Keratinocyte (primary cell): ENCODE data around the gene SYNDIG1. TPM values are rescaled to one million over a fixed set of nuclear protein-coding genes. Genes with fewer than 3 reads are reported as not detected.

ENCODE experiments used
- DNase-seq: peaks from one replicate; pipeline ENCODE4 v3.0.0-alpha.2; 2011; ENCODE audit warnings: low read depth, missing footprints, low spot score
- FAIRE-seq: peaks from 2 replicates; lab custom pipeline; 2011; peaks lifted over from hg19 to GRCh38; lab: Jason Lieb, UNC
- H2AFZ ChIP-seq: 2 replicates; pipeline ENCODE4 v1.6.0; 2012; ENCODE audit warnings: low read length, control low read depth, inconsistent platforms; ENCODE audit not compliant: control insufficient read depth
- H3K27ac ChIP-seq: 2 replicates; pipeline ENCODE4 v1.5.1; 2011; ENCODE audit warnings: low read length; ENCODE audit not compliant: control insufficient read depth, insufficient read depth
- H3K27me3 ChIP-seq: 3 replicates; pipeline ENCODE4 v1.6.0; 2011; ENCODE audit warnings: low read length; ENCODE audit not compliant: control insufficient read depth, insufficient read depth; ENCODE audit errors: extremely low read depth
- H3K36me3 ChIP-seq, 2 experiments: 2 replicates in 1 of 2; 3 replicates in 1 of 2; pipeline ENCODE4 v1.5.1; 2011; ENCODE audit warnings: low read length in 2 of 2, mild to moderate bottlenecking in 1 of 2; ENCODE audit not compliant: control insufficient read depth in 2 of 2, insufficient read depth in 2 of 2; ENCODE audit errors: extremely low read depth in 1 of 2
- H3K4me1 ChIP-seq: 3 replicates; pipeline ENCODE4 v1.5.1; 2011; ENCODE audit warnings: low read length; ENCODE audit not compliant: control insufficient read depth, insufficient read depth; ENCODE audit errors: extremely low read depth
- H3K4me2 ChIP-seq: 3 replicates; pipeline ENCODE4 v1.6.0; 2011; ENCODE audit warnings: low read depth, low read length; ENCODE audit not compliant: control insufficient read depth, insufficient read depth; ENCODE audit errors: extremely low read depth
- H3K4me3 ChIP-seq, 3 experiments: fragments of 200-600 bp in 1 of 3; sonication (generic) in 1 of 3; 2 replicates in 2 of 3; 3 replicates in 1 of 3; pipeline ENCODE4 v1.5.1; 2011 to 2016; ENCODE audit warnings: low read length in 3 of 3, mild to moderate bottlenecking in 3 of 3, control low read depth in 2 of 3, inconsistent platforms in 1 of 3, low read depth in 1 of 3, mixed read lengths in 1 of 3, mixed run types in 1 of 3, moderate library complexity in 1 of 3; ENCODE audit not compliant: control insufficient read depth in 2 of 3, insufficient read depth in 2 of 3; ENCODE audit errors: extremely low read depth in 1 of 3
- H3K79me2 ChIP-seq: 2 replicates; pipeline ENCODE4 v1.6.0; 2012; ENCODE audit warnings: low read length; ENCODE audit not compliant: control insufficient read depth, insufficient read depth
- H3K9ac ChIP-seq: 3 replicates; pipeline ENCODE4 v1.6.0; 2011; ENCODE audit warnings: low read length; ENCODE audit not compliant: control insufficient read depth, insufficient read depth; ENCODE audit errors: extremely low read depth
- H3K9me1 ChIP-seq: 3 replicates; pipeline ENCODE4 v1.6.0; 2011; ENCODE audit warnings: low read length; ENCODE audit not compliant: control insufficient read depth, insufficient read depth; ENCODE audit errors: extremely low read depth
- H3K9me3 ChIP-seq: 2 replicates; pipeline ENCODE4 v1.5.1; 2012; ENCODE audit warnings: low read depth, low read length; ENCODE audit not compliant: control insufficient read depth
- H4K20me1 ChIP-seq: 3 replicates; pipeline ENCODE4 v1.6.0; 2011; ENCODE audit warnings: low read length; ENCODE audit not compliant: control insufficient read depth, insufficient read depth; ENCODE audit errors: extremely low read depth
- EZH2 ChIP-seq: IDR thresholded peaks from one replicate; pipeline ENCODE4 v1.6.1; 2012; ENCODE audit warnings: inconsistent platforms, mild to moderate bottlenecking, low read length, moderate library complexity
- dilution Hi-C: fragments of 300-500 bp; cut with MboI; formaldehyde crosslinking; loops from one replicate; pipeline ENCODE4 v1.7.0; 2020; ENCODE audit warnings: low sequenced_read_pairs; ENCODE audit not compliant: extremely low pct_ligation_motif_present
- polyA plus RNA-seq, 5 experiments: library from polyadenylated mRNA; depleted of rRNA in 3 of 5; stranded (reverse) in 3 of 5; stranded (forward) in 1 of 5; unstranded in 1 of 5; fragments of >200 nt; gene quantifications; 1 replicate in 1 of 5; 2 replicates in 3 of 5; 3 replicates in 1 of 5; pipeline versions ENCODE4 v1.2.1 to v1.2.3, GENCODE V29; 2011 to 2012; ENCODE audit warnings: missing spikeins in 2 of 5, low read depth in 1 of 5, low replicate concordance in 1 of 5
- TF ChIP-seq, protein P1 (sequence below), 3 experiments: IDR thresholded peaks in 1 of 3; conservative IDR thresholded peaks in 1 of 3; optimal IDR thresholded peaks in 1 of 3; 2 replicates in 2 of 3; 3 replicates in 1 of 3; pipeline versions ENCODE3 to v1.5.1; 2011; ENCODE audit warnings: low read length in 3 of 3, mild to moderate bottlenecking in 3 of 3, moderate library complexity in 2 of 3, control low read depth in 1 of 3, inconsistent platforms in 1 of 3; ENCODE audit not compliant: insufficient read depth in 2 of 3; ENCODE audit errors: extremely low read depth in 1 of 3

SYNDIG1 gene
- polyA plus RNA-seq, 1 donor (not counting 4 experiments of a cell fraction or from before 2014, with no cell fraction given) = 0.38 TPM

DNA sequence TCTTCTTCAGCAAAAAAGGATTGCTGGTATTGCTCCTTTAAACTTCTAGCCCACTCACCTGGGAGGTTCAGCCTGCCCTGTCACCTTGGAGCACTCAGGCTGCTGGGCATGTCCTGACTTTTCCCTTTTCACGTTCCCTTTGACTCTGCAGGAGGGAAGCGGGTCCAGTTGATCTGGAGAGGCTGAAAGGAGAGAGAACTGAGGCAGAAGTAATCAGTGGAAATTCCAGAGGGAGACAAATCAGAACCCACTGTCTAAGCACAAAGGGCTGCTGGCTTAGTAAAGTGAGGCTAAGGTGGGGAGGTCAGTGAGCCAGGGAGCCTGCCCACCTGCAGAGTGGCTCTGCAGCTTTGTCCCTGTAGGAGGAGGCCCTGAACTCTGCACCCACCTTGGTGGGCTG lies 9.7 kb upstream of the SYNDIG1 start:
- no peak for TF ChIP-seq EZH2
- TF ChIP-seq, protein P1, sequence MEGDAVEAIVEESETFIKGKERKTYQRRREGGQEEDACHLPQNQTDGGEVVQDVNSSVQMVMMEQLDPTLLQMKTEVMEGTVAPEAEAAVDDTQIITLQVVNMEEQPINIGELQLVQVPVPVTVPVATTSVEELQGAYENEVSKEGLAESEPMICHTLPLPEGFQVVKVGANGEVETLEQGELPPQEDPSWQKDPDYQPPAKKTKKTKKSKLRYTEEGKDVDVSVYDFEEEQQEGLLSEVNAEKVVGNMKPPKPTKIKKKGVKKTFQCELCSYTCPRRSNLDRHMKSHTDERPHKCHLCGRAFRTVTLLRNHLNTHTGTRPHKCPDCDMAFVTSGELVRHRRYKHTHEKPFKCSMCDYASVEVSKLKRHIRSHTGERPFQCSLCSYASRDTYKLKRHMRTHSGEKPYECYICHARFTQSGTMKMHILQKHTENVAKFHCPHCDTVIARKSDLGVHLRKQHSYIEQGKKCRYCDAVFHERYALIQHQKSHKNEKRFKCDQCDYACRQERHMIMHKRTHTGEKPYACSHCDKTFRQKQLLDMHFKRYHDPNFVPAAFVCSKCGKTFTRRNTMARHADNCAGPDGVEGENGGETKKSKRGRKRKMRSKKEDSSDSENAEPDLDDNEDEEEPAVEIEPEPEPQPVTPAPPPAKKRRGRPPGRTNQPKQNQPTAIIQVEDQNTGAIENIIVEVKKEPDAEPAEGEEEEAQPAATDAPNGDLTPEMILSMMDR (optimal IDR thresholded peaks at IDR 0.05 in 1 of 3, IDR thresholded peaks at IDR 0.05 in 1 of 3, conservative IDR thresholded peaks at IDR 0.05 in 1 of 3; ENCODE audit: extremely low read depth in 1 of 3, insufficient read depth in 2 of 3, low read length in 3 of 3) = no peak
- H2AFZ ChIP-seq = no peak overlapping the region
- DNase-seq (no peak), FAIRE-seq (no peak)
- dilution Hi-C loops = no loop called here
- no peak overlapping the region for H3K9ac ChIP-seq
- H4K20me1 ChIP-seq = no peaks in the 10 kb centered on the region
- no peaks in the 10 kb centered on the region for H3K79me2 ChIP-seq
- no peak overlapping the region for H3K4me2 ChIP-seq
- no peaks in the 10 kb centered on the region for H3K9me3 ChIP-seq
- peaks cover 2% of the 10 kb centered on the region for H3K27me3 ChIP-seq
- no peaks in the 10 kb centered on the region for H3K9me1 ChIP-seq
- H3K36me3 ChIP-seq = no peaks in the 10 kb centered on the region
- H3K4me1 ChIP-seq = peaks cover 6% of the 10 kb centered on the region
- H3K4me3 ChIP-seq = no peak overlapping the region
- H3K27ac ChIP-seq = no peak overlapping the region

DNA sequence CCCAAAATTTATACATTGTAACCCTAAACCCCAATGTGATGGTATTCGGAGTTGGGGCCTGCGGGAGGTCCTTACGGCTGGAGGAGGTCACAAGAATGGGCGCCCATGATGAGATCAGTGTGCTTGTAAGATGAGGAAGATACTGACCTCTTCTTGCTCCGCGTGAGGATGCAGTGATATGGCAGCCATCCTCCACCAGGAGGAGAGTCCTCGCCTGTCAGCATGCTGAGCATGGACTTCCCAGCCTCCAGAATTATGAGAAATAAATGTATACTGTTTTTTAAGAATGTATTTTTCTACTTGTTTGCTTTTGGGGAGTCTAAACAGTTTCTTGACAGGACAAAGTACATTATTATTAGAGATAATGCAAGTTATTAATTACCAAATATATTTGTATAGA lies 8.7 kb upstream of the SYNDIG1 start:
- no peak overlapping the region for H3K27ac ChIP-seq
- FAIRE-seq (no peak), DNase-seq (no peak)
- no peaks in the 10 kb centered on the region for H3K79me2 ChIP-seq
- H3K9me3 ChIP-seq = no peaks in the 10 kb centered on the region
- H2AFZ ChIP-seq = no peak overlapping the region
- no peak overlapping the region for H3K4me3 ChIP-seq
- H3K36me3 ChIP-seq = no peaks in the 10 kb centered on the region
- TF ChIP-seq EZH2 = no peak
- TF ChIP-seq, protein P1 (optimal IDR thresholded peaks at IDR 0.05 in 1 of 3, IDR thresholded peaks at IDR 0.05 in 1 of 3, conservative IDR thresholded peaks at IDR 0.05 in 1 of 3; ENCODE audit: extremely low read depth in 1 of 3, insufficient read depth in 2 of 3, low read length in 3 of 3) = no peak
- no peaks in the 10 kb centered on the region for H3K9me1 ChIP-seq
- dilution Hi-C loops = no loop called here
- H4K20me1 ChIP-seq = no peaks in the 10 kb centered on the region
- no peak overlapping the region for H3K9ac ChIP-seq
- H3K4me1 ChIP-seq = peaks cover 6% of the 10 kb centered on the region
- H3K27me3 ChIP-seq = peaks cover 2% of the 10 kb centered on the region
- H3K4me2 ChIP-seq = no peak overlapping the region
